A204.1 (cell line): ENCODE results near the gene MRM1.
"Not testable (repeated sequence)": the region's sequence is repeated elsewhere in the genome, so short reads cannot be mapped to it uniquely, and the experiment has no call there.

Experiments used
- FAIRE-seq: peaks from 2 replicates; lab custom pipeline; 2012; peaks lifted over from hg19 to GRCh38; lab: Jason Lieb, UNC

Gene MRM1

GRCh38 chr17:36602030-36602748, 806 bp downstream of the MRM1 start:
- FAIRE-seq, result no peak

- FAIRE-seq, result no peak
These were observed 1.6 kb downstream of the MRM1 start for GRCh38 chr17:36602924-36603384.

GRCh38 chr17:36605028-36605427, 3.6 kb downstream of the MRM1 start:
- FAIRE-seq, result not testable (repeated sequence)

- no peak for FAIRE-seq
These were observed 6.9 kb downstream of the MRM1 start for GRCh38 chr17:36608280-36608679.

- no peak for FAIRE-seq
These were observed 7.6 kb downstream of the MRM1 start for GRCh38 chr17:36608794-36609497.

GRCh38 chr17:36609498-36609862, 8.1 kb downstream of the MRM1 start:
- no peak for FAIRE-seq

GRCh38 chr17:36610474-36610873, 9.1 kb downstream of the MRM1 start:
- no peak for FAIRE-seq

- no peak for FAIRE-seq
These were observed 10.1 kb downstream of the MRM1 start for GRCh38 chr17:36611345-36612072.

- no peak for FAIRE-seq
These were observed 10.9 kb downstream of the MRM1 start for GRCh38 chr17:36612323-36612722.

- FAIRE-seq, result no peak
These were observed 11.8 kb downstream of the MRM1 start for GRCh38 chr17:36613155-36613554.

GRCh38 chr17:36614081-36614480, 12.7 kb downstream of the MRM1 start:
- no peak for FAIRE-seq

- FAIRE-seq, result no peak
These were observed 13.6 kb downstream of the MRM1 start for GRCh38 chr17:36614933-36615332.

GRCh38 chr17:36616061-36617029, 15.0 kb downstream of the MRM1 start:
- FAIRE-seq, result no peak

- FAIRE-seq, result no peak
These were observed 16.4 kb downstream of the MRM1 start for GRCh38 chr17:36617773-36618172.

GRCh38 chr17:36623281-36623680, 21.9 kb downstream of the MRM1 start:
- FAIRE-seq, result no peak

- FAIRE-seq, result no peak
These were observed 23.8 kb downstream of the MRM1 start for GRCh38 chr17:36625188-36625587.

- FAIRE-seq, result no peak
These were observed 25.7 kb downstream of the MRM1 start for GRCh38 chr17:36627101-36627500.

GRCh38 chr17:36628576-36628975, 27.2 kb downstream of the MRM1 start:
- FAIRE-seq, result no peak

GRCh38 chr17:36629252-36629847, 28.0 kb downstream of the MRM1 start:
- FAIRE-seq, result no peak

- no peak for FAIRE-seq
These were observed 28.7 kb downstream of the MRM1 start for GRCh38 chr17:36629970-36630502.

GRCh38 chr17:36631022-36631421, 29.6 kb downstream of the MRM1 start:
- no peak for FAIRE-seq
